ENCODE measurements around the gene ITGAL. TPM values are rescaled to one million over a fixed set of nuclear protein-coding genes. Genes with fewer than 3 reads are reported as not detected.

ITGAL gene
- total and polyA plus RNA-seq, 2 of the 13 experiments (the other 11 are each of a cell fraction or from before 2014, with no cell fraction given), result 0.86 to 1.2 TPM

DNA sequence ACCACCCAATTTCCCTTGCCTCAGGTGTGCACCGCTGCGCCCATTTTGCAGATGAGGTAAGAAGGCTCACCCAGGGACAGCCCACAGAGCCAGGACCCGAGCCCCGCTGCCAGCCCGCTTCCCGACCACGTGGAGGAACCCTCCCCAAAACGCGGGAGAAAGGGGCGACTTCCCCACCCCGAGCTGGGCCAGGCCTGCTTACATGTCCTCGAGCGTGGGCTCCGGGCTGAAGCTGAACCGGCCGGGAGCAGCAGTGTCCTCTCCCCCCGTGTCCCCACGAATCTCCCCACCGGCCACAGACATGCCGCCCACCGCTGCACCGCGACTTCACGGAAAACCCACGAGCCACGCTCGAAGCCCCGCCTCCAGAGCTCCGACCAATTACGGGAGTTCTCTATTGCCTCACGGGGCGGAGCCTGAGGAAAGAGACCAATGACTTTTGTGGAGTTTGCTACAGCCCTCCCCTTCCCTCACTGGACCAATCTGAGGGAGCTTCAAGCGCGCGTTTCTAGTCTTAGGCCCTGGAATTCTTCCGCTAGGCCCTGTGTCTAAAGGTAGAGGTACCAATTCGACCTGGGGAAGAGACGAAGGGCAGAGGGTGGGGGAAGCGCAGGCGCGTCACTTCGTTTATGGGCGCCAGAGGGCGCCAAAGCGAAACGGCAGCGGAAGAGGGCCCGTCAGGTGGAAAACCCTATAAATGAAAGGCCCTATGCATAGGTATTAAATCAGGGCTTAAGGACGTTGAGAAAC, 42.7 kb upstream of the ITGAL start, which contains the start of gene DCTPP1 (continued):
- TF ChIP-seq SALL1 (CRISPR knock-in tag; IDR thresholded peaks at IDR 0.05) (peak; percentile 81), RFXAP (CRISPR knock-in tag; IDR thresholded peaks at IDR 0.05; ENCODE audit: borderline replicate concordance) (peak; percentile 91), PHF5A (CRISPR knock-in tag; IDR thresholded peaks at IDR 0.05; ENCODE audit: low read depth, unreplicated experiment) (no peak), ZNF564 (CRISPR knock-in tag; IDR thresholded peaks at IDR 0.05) (peak; percentile 43; the same call in 1 of the 2 replicates), ZNF136 (CRISPR knock-in tag; IDR thresholded peaks at IDR 0.05; ENCODE audit: low read depth) (no peak; the same call in 1 of the 2 replicates), ZNF644 (CRISPR knock-in tag; IDR thresholded peaks at IDR 0.05; ENCODE audit: low read depth) (peak; percentile 57), IKZF1 (IDR thresholded peaks at IDR 0.05) (no peak), ZNF24 (IDR thresholded peaks at IDR 0.05) (peak; percentile 69; the same call in 1 of the 2 replicates), RFX1 (IDR thresholded peaks at IDR 0.05) (no peak), KMT2A (CRISPR knock-in tag; IDR thresholded peaks at IDR 0.05) (0 out of 2 replicates have a peak, but pooled peaks have one; percentile 73), ZNF589 (CRISPR knock-in tag; conservative IDR thresholded peaks at IDR 0.05) (peak; percentile 84; the same call in 1 of the 2 replicates), ZNF75D (CRISPR knock-in tag; IDR thresholded peaks at IDR 0.05; ENCODE audit: borderline replicate concordance) (0 out of 2 replicates have a peak, but pooled peaks have one; percentile 9), HNRNPLL (IDR thresholded peaks at IDR 0.05; ENCODE audit: low read depth, low read length, poor library complexity, severe bottlenecking) (no peak), HMGA1 (CRISPR knock-in tag; conservative IDR thresholded peaks at IDR 0.05) (no peak), ARNTL (CRISPR knock-in tag; IDR thresholded peaks at IDR 0.05) (peak; percentile 37; the same call in 1 of the 2 replicates), XRCC5 (optimal IDR thresholded peaks at IDR 0.05; ENCODE audit: low read length) (peak; percentile 93), ZEB1 (IDR thresholded peaks at IDR 0.05; ENCODE audit: insufficient replicate concordance, low read depth) (peak; percentile 93), ZNF766 (CRISPR knock-in tag; IDR thresholded peaks at IDR 0.05; ENCODE audit: borderline replicate concordance) (no peak; the same call in 1 of the 2 replicates)
- TF ChIP-seq, protein P1, sequence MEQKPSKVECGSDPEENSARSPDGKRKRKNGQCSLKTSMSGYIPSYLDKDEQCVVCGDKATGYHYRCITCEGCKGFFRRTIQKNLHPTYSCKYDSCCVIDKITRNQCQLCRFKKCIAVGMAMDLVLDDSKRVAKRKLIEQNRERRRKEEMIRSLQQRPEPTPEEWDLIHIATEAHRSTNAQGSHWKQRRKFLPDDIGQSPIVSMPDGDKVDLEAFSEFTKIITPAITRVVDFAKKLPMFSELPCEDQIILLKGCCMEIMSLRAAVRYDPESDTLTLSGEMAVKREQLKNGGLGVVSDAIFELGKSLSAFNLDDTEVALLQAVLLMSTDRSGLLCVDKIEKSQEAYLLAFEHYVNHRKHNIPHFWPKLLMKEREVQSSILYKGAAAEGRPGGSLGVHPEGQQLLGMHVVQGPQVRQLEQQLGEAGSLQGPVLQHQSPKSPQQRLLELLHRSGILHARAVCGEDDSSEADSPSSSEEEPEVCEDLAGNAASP (CRISPR knock-in tag; IDR thresholded peaks at IDR 0.05; ENCODE audit: borderline replicate concordance), result peak; percentile 35
- TF ChIP-seq, protein P2, sequence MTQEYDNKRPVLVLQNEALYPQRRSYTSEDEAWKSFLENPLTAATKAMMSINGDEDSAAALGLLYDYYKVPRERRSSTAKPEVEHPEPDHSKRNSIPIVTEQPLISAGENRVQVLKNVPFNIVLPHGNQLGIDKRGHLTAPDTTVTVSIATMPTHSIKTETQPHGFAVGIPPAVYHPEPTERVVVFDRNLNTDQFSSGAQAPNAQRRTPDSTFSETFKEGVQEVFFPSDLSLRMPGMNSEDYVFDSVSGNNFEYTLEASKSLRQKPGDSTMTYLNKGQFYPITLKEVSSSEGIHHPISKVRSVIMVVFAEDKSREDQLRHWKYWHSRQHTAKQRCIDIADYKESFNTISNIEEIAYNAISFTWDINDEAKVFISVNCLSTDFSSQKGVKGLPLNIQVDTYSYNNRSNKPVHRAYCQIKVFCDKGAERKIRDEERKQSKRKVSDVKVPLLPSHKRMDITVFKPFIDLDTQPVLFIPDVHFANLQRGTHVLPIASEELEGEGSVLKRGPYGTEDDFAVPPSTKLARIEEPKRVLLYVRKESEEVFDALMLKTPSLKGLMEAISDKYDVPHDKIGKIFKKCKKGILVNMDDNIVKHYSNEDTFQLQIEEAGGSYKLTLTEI (CRISPR knock-in tag; conservative IDR thresholded peaks at IDR 0.05), result no peak
- TF ChIP-seq, protein P3, sequence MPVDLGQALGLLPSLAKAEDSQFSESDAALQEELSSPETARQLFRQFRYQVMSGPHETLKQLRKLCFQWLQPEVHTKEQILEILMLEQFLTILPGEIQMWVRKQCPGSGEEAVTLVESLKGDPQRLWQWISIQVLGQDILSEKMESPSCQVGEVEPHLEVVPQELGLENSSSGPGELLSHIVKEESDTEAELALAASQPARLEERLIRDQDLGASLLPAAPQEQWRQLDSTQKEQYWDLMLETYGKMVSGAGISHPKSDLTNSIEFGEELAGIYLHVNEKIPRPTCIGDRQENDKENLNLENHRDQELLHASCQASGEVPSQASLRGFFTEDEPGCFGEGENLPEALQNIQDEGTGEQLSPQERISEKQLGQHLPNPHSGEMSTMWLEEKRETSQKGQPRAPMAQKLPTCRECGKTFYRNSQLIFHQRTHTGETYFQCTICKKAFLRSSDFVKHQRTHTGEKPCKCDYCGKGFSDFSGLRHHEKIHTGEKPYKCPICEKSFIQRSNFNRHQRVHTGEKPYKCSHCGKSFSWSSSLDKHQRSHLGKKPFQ (CRISPR knock-in tag; IDR thresholded peaks at IDR 0.05; ENCODE audit: insufficient replicate concordance), result no peak
- TF ChIP-seq, protein P4, sequence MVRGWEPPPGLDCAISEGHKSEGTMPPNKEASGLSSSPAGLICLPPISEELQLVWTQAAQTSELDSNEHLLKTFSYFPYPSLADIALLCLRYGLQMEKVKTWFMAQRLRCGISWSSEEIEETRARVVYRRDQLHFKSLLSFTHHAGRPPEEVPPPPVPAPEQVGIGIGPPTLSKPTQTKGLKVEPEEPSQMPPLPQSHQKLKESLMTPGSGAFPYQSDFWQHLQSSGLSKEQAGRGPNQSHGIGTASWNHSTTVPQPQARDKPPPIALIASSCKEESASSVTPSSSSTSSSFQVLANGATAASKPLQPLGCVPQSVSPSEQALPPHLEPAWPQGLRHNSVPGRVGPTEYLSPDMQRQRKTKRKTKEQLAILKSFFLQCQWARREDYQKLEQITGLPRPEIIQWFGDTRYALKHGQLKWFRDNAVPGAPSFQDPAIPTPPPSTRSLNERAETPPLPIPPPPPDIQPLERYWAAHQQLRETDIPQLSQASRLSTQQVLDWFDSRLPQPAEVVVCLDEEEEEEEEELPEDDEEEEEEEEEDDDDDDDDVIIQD (CRISPR knock-in tag; IDR thresholded peaks at IDR 0.05; ENCODE audit: low read depth), result peak; percentile 90
- TF ChIP-seq, protein P5, sequence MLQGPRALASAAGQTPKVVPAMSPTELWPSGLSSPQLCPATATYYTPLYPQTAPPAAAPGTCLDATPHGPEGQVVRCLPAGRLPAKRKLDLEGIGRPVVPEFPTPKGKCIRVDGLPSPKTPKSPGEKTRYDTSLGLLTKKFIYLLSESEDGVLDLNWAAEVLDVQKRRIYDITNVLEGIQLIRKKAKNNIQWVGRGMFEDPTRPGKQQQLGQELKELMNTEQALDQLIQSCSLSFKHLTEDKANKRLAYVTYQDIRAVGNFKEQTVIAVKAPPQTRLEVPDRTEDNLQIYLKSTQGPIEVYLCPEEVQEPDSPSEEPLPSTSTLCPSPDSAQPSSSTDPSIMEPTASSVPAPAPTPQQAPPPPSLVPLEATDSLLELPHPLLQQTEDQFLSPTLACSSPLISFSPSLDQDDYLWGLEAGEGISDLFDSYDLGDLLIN (CRISPR knock-in tag; IDR thresholded peaks at IDR 0.05; ENCODE audit: borderline replicate concordance), result no peak
